HepG2 (cell line): ENCODE data around the gene SEC14L1. TPM values are rescaled to one million over a fixed set of nuclear protein-coding genes. Genes with fewer than 3 reads are reported as not detected.

Experiments used
- BORCS8-MEF2B ChIP-seq: sonication (generic); formaldehyde crosslinking; IDR thresholded peaks from 2 replicates; pipeline ENCODE4 v1.8.0; 2022; ENCODE audit warnings: mild to moderate bottlenecking, missing genetic modification reagents
- CAMTA2 ChIP-seq: sonication (generic); formaldehyde crosslinking; IDR thresholded peaks from 2 replicates; pipeline ENCODE4 v1.4.0; 2020; ENCODE audit warnings: mild to moderate bottlenecking, missing genetic modification reagents, borderline replicate concordance
- CHD2 ChIP-seq: IDR thresholded peaks from 2 replicates; pipeline ENCODE4 v1.6.1; 2011; ENCODE audit warnings: low read depth, low read length, improper control_type of control experiment
- FOXP1 ChIP-seq, 2 experiments: fragments of 450-650 bp in 1 of 2; IDR thresholded peaks; 2 replicates each; pipeline ENCODE4 v1.6.1; 2017 to 2018; ENCODE audit warnings: antibody characterized with exemption in 1 of 2
- JUN ChIP-seq: sonication (generic); formaldehyde crosslinking; IDR thresholded peaks from 2 replicates; pipeline ENCODE4 v1.4.0; 2020; ENCODE audit warnings: mild to moderate bottlenecking, missing genetic modification reagents
- NCOA1 ChIP-seq: sonication (generic); formaldehyde crosslinking; IDR thresholded peaks from 2 replicates; pipeline ENCODE4 v1.9.0; 2021; ENCODE audit warnings: missing genetic modification reagents
- NCOA2 ChIP-seq: sonication (generic); formaldehyde crosslinking; IDR thresholded peaks from 2 replicates; pipeline ENCODE4 v1.8.0; 2022; ENCODE audit warnings: inconsistent platforms
- NR2F1 ChIP-seq, 2 experiments: fragments of 450-650 bp in 1 of 2; formaldehyde crosslinking in 1 of 2; IDR thresholded peaks; 2 replicates each; pipeline versions ENCODE4 v1.5.0 to v1.6.1; 2016 to 2020; ENCODE audit warnings: mild to moderate bottlenecking in 1 of 2, missing compliant biosample characterization in 1 of 2, missing genetic modification reagents in 1 of 2, moderate library complexity in 1 of 2
- NR2F6 ChIP-seq, 2 experiments: IDR thresholded peaks; 2 replicates each; pipeline ENCODE4 v1.6.1; 2016; ENCODE audit warnings: antibody characterized with exemption in 1 of 2, mild to moderate bottlenecking in 1 of 2
- PHF5A ChIP-seq: IDR thresholded peaks from one replicate; pipeline ENCODE4 v1.6.1; 2018; ENCODE audit warnings: low read depth, missing genetic modification reagents; ENCODE audit not compliant: unreplicated experiment
- RFX1 ChIP-seq: fragments of 450-650 bp; IDR thresholded peaks from 2 replicates; pipeline ENCODE4 v1.6.1; 2017
- RFX3 ChIP-seq: IDR thresholded peaks from 2 replicates; pipeline ENCODE4 v1.6.1; 2016; ENCODE audit warnings: missing biosample characterization, missing genetic modification reagents
- SIX1 ChIP-seq: sonication (generic); formaldehyde crosslinking; IDR thresholded peaks from 2 replicates; pipeline ENCODE4 v1.4.0; 2020; ENCODE audit warnings: missing genetic modification reagents, borderline replicate concordance
- TOPORS ChIP-seq: sonication (generic); formaldehyde crosslinking; IDR thresholded peaks from 2 replicates; pipeline ENCODE4 v1.8.0; 2023; ENCODE audit warnings: mild to moderate bottlenecking, missing genetic modification reagents
- ZBTB1 ChIP-seq: sonication (generic); formaldehyde crosslinking; IDR thresholded peaks from 2 replicates; pipeline ENCODE4 v1.4.0; 2020; ENCODE audit warnings: missing genetic modification reagents, borderline replicate concordance
- ZBTB8A ChIP-seq: sonication (generic); formaldehyde crosslinking; IDR thresholded peaks from 2 replicates; pipeline ENCODE4 v1.4.0; 2020; ENCODE audit warnings: mild to moderate bottlenecking, low read depth, missing genetic modification reagents, borderline replicate concordance
- ZFP36L2 ChIP-seq: sonication (generic); formaldehyde crosslinking; IDR thresholded peaks from 2 replicates; pipeline ENCODE4 v1.4.0; 2020; ENCODE audit warnings: missing genetic modification reagents
- ZNF264 ChIP-seq: sonication (generic); formaldehyde crosslinking; IDR thresholded peaks from 2 replicates; pipeline ENCODE4 v1.4.0; 2020; ENCODE audit warnings: missing genetic modification reagents
- ZNF296 ChIP-seq: sonication (generic); formaldehyde crosslinking; conservative IDR thresholded peaks from 2 replicates; pipeline ENCODE4 v1.5.0; 2020; ENCODE audit warnings: mild to moderate bottlenecking, missing genetic modification reagents
- ZNF335 ChIP-seq: sonication (generic); formaldehyde crosslinking; IDR thresholded peaks from 2 replicates; pipeline ENCODE4 v1.4.0; 2020; ENCODE audit warnings: missing genetic modification reagents
- ZNF382 ChIP-seq: sonication (generic); formaldehyde crosslinking; IDR thresholded peaks from 2 replicates; pipeline ENCODE4 v1.5.0; 2020; ENCODE audit warnings: missing genetic modification reagents, mild to moderate bottlenecking, borderline replicate concordance
- ZNF484 ChIP-seq: sonication (generic); formaldehyde crosslinking; IDR thresholded peaks from 2 replicates; pipeline ENCODE4 v1.5.1; 2020; ENCODE audit warnings: mild to moderate bottlenecking, low read depth, missing genetic modification reagents, borderline replicate concordance
- ZNF569 ChIP-seq: sonication (generic); formaldehyde crosslinking; IDR thresholded peaks from 2 replicates; pipeline ENCODE4 v1.5.0; 2020; ENCODE audit warnings: mild to moderate bottlenecking, missing genetic modification reagents, moderate library complexity, borderline replicate concordance
- ZNF772 ChIP-seq: sonication (generic); formaldehyde crosslinking; IDR thresholded peaks from 2 replicates; pipeline ENCODE4 v1.5.0; 2020; ENCODE audit warnings: mild to moderate bottlenecking, missing genetic modification reagents
- polyA plus RNA-seq, 8 experiments: library from polyadenylated mRNA; depleted of rRNA in 3 of 8; stranded (reverse) in 7 of 8; unstranded in 1 of 8; fragments of >200 nt; fragmentation: Illumina TruSeq in 4 of 8; extraction: Trizol in 4 of 8; gene quantifications; 2 replicates each; pipeline versions ENCODE4 v1.2.1 to v1.2.3, GENCODE V29; 2011 to 2016; ENCODE audit warnings: low read depth in 4 of 8, missing spikeins in 1 of 8, mixed read lengths in 1 of 8; ENCODE audit not compliant: insufficient read depth in 1 of 8
- total RNA-seq, 5 experiments: library from RNA; depleted of rRNA; stranded (reverse); fragments of >200 nt; fragmentation: Illumina TruSeq; extraction: Trizol; gene quantifications; 2 replicates each; pipeline ENCODE4 v1.2.3, GENCODE V29; 2016; ENCODE audit warnings: low read depth in 1 of 5
- TF ChIP-seq, protein P1 (sequence below): IDR thresholded peaks from 2 replicates; pipeline ENCODE4 v1.6.1; 2016; ENCODE audit warnings: missing genetic modification reagents, missing compliant biosample characterization
- TF ChIP-seq, protein P2 (sequence below): sonication (generic); formaldehyde crosslinking; IDR thresholded peaks from 2 replicates; pipeline ENCODE4 v1.4.0; 2020; ENCODE audit warnings: missing genetic modification reagents, borderline replicate concordance
- TF ChIP-seq, protein P3 (sequence below): sonication (generic); formaldehyde crosslinking; IDR thresholded peaks from 2 replicates; pipeline ENCODE4 v1.4.0; 2020; ENCODE audit warnings: missing genetic modification reagents

SEC14L1 gene
- total and polyA plus RNA-seq, 2 of the 13 experiments (the other 11 are each of a cell fraction or from before 2014, with no cell fraction given) = 26.3 to 43.9 TPM

DNA sequence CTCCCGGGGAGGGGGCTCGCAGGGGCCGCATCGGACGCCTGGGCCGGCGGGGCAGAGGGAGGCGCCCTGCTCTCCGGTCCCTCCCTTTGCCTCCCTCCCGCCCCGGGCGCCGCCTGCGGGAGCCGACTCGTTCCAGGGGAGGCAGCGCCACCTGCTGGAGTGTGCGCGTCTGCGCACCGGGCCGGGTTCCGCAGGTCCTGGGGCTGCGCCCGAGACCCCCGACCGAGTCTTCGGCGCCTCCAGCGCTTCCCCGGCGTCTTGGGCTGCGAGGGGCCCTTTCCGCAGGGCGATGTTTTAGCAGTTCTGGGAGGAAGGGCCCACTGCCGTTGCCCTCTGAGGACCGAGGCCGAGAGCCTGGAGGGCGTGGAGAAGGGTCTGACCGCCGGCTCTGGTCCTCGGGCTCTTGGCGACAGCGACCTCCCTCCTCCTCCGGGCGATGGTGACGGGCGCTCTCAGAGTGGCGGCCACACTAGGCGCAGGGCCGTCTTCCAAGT, 106.3 kb downstream of the SEC14L1 start (continued):
- TF ChIP-seq ZNF296 (CRISPR knock-in tag) (0 out of 2 replicates have a peak, but pooled peaks have one; percentile 12), RFX1 (no peak), CHD2 (no peak), ZNF484 (CRISPR knock-in tag) (no peak), NCOA2 (no peak), ZNF382 (CRISPR knock-in tag) (no peak), RFX3 (CRISPR knock-in tag) (no peak), ZNF264 (no peak), ZBTB8A (no peak), ZNF772 (CRISPR knock-in tag) (peak; percentile 90), ZBTB1 (no peak), ZFP36L2 (CRISPR knock-in tag) (no peak), CAMTA2 (no peak; the same call in 1 of the 2 replicates), ZNF335 (CRISPR knock-in tag) (no peak), ZNF569 (CRISPR knock-in tag) (no peak), PHF5A (CRISPR knock-in tag) (no peak), FOXP1 (IDR thresholded peaks at IDR 0.05) (no peak), FOXP1 (CRISPR knock-in tag; IDR thresholded peaks at IDR 0.05) (no peak), NCOA1 (CRISPR knock-in tag) (0 out of 2 replicates have a peak, but pooled peaks have one; percentile 86), NR2F6 (IDR thresholded peaks at IDR 0.05) (no peak), NR2F6 (CRISPR knock-in tag; IDR thresholded peaks at IDR 0.05) (no peak; the same call in 1 of the 2 replicates), BORCS8-MEF2B (no peak), SIX1 (CRISPR knock-in tag) (no peak), NR2F1 (CRISPR knock-in tag; IDR thresholded peaks at IDR 0.05) (no peak), JUN (CRISPR knock-in tag) (no peak), TOPORS (no peak)
- TF ChIP-seq, protein P1, sequence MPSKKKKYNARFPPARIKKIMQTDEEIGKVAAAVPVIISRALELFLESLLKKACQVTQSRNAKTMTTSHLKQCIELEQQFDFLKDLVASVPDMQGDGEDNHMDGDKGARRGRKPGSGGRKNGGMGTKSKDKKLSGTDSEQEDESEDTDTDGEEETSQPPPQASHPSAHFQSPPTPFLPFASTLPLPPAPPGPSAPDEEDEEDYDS (CRISPR knock-in tag) = no peak
- TF ChIP-seq, protein P2, sequence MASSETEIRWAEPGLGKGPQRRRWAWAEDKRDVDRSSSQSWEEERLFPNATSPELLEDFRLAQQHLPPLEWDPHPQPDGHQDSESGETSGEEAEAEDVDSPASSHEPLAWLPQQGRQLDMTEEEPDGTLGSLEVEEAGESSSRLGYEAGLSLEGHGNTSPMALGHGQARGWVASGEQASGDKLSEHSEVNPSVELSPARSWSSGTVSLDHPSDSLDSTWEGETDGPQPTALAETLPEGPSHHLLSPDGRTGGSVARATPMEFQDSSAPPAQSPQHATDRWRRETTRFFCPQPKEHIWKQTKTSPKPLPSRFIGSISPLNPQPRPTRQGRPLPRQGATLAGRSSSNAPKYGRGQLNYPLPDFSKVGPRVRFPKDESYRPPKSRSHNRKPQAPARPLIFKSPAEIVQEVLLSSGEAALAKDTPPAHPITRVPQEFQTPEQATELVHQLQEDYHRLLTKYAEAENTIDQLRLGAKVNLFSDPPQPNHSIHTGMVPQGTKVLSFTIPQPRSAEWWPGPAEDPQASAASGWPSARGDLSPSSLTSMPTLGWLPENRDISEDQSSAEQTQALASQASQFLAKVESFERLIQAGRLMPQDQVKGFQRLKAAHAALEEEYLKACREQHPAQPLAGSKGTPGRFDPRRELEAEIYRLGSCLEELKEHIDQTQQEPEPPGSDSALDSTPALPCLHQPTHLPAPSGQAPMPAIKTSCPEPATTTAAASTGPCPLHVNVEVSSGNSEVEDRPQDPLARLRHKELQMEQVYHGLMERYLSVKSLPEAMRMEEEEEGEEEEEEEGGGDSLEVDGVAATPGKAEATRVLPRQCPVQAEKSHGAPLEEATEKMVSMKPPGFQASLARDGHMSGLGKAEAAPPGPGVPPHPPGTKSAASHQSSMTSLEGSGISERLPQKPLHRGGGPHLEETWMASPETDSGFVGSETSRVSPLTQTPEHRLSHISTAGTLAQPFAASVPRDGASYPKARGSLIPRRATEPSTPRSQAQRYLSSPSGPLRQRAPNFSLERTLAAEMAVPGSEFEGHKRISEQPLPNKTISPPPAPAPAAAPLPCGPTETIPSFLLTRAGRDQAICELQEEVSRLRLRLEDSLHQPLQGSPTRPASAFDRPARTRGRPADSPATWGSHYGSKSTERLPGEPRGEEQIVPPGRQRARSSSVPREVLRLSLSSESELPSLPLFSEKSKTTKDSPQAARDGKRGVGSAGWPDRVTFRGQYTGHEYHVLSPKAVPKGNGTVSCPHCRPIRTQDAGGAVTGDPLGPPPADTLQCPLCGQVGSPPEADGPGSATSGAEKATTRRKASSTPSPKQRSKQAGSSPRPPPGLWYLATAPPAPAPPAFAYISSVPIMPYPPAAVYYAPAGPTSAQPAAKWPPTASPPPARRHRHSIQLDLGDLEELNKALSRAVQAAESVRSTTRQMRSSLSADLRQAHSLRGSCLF (CRISPR knock-in tag) = no peak
- TF ChIP-seq, protein P3, sequence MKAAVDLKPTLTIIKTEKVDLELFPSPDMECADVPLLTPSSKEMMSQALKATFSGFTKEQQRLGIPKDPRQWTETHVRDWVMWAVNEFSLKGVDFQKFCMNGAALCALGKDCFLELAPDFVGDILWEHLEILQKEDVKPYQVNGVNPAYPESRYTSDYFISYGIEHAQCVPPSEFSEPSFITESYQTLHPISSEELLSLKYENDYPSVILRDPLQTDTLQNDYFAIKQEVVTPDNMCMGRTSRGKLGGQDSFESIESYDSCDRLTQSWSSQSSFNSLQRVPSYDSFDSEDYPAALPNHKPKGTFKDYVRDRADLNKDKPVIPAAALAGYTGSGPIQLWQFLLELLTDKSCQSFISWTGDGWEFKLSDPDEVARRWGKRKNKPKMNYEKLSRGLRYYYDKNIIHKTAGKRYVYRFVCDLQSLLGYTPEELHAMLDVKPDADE (CRISPR knock-in tag) = no peak
